GM19035 (cell line): Measurements from ENCODE around the gene SIGLEC14.
"Not testable (repeated sequence)": the region's sequence is repeated elsewhere in the genome, so short reads cannot be mapped to it uniquely, and the experiment has no call there.

Experiments
- ATAC-seq: cut with Tn5 transposase; IDR thresholded peaks from one replicate; pipeline ENCODE4 v1.9.1; 2021; ENCODE audit not compliant: unreplicated experiment

Gene SIGLEC14, protein sequence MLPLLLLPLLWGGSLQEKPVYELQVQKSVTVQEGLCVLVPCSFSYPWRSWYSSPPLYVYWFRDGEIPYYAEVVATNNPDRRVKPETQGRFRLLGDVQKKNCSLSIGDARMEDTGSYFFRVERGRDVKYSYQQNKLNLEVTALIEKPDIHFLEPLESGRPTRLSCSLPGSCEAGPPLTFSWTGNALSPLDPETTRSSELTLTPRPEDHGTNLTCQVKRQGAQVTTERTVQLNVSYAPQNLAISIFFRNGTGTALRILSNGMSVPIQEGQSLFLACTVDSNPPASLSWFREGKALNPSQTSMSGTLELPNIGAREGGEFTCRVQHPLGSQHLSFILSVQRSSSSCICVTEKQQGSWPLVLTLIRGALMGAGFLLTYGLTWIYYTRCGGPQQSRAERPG

DNA sequence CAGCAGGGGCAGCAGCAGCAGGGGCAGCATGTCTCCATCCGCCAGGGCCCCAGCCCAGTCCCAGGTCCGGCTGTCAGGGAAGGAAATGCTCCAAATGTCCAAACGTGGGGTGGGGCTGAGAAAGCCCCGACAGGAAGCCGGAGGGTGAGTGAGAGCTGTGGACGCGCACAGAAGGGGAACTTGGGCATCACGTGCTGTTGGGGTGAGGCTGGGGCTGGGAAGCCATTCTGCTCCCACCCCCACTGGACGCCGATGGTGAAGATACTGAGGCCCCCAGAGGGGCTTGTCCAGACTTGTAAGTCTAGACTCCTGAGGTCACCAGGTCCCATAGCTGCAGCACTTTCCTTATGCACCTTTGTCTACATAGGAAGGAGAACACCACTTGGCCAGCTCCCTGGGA lies at the start of gene SIGLEC14:
TSS of gene SIGLEC14 (minus strand) at position 96 of the 400 bp plus-strand sequence. CDS start at position 30, 66 bp downstream.
- not testable (repeated sequence) for ATAC-seq

GRCh38 chr19:51695702-51696315 lies 49.2 kb upstream of the SIGLEC14 start:
- ATAC-seq = no peak

- ATAC-seq = no peak
These were observed 48.5 kb upstream of the SIGLEC14 start for GRCh38 chr19:51695088-51695487.

DNA sequence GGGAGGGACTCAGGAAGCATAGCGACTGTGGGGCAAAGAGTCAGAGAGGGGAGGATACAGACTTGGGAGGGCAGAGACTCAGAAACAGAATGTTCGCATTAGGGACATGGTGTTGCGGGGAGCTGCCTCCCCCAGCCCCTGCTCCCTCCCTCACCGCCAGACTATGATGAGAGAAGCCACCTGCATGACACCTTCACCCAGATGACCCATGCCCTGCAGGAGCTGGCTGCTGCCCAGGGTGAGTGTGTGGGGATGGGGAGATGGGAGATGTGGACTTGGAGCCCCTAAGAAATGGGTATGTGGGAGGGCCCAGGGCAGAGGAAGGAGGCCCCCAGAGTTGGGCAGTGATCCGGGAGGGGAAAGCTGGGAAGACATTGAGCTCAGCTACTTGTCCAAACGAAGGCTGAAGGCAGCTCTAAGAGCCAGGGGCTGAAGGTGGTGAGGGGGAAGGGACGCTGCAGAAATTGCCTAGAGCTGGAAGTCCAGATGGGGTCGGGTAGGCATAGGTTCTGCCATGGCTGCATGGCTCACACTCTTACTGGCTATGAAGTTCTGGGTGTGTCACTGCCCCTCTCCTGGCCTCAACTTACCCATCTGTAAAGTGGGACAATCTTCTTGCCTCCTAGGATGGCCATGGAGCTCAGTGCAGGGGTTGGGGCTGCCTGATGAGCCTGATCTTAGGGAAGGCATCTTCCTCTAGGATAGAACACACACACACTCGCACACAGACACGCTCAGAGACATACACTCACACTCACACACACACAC lies 47.9 kb upstream of the SIGLEC14 start:
- ATAC-seq = no peak

- ATAC-seq = no peak
These were observed 47.2 kb upstream of the SIGLEC14 start for GRCh38 chr19:51693819-51694218.

DNA sequence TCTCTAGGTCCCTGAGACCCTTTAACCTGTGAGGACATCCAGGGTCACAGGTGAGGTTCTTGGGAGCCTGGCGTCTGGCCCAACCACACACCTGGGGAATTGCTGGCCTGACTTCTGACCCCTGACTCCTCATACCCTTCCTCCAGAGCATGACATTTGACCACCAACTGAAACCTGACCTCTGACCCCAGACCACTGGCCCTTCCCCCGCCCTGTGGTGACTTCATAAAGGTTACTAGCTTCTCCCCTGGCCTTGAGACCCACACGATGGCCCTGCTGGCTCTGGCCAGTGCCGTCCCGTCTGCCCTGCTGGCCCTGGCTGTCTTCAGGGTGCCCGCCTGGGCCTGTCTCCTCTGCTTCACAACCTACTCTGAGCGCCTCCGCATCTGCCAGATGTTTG lies 46.6 kb upstream of the SIGLEC14 start, which contains the start of gene SPACA6:
TSS of gene SPACA6 (plus strand) at position 71 of the 400 bp plus-strand sequence. CDS start at position 268, 197 bp downstream.
- no peak for ATAC-seq

DNA sequence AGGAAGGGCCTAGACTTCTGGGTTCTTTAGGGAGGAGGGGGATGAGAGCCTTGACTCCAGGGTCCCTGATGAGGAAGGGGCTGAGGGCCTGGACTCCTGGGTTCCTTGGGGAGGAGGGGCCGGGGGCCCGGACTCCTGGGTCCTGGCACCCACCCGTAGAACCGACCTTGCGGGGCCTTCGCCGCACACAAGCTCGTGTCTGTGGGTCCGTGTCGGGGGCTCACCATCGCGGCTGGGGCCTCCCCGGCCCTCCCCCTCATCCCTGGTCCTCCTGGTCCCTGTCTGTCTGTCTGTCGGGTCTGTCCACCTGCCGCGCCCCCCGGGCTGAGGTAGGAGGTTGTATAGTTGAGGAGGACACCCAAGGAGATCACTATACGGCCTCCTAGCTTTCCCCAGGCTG lies 45.8 kb upstream of the SIGLEC14 start:
- no peak for ATAC-seq

GRCh38 chr19:51691584-51692428 lies 45.2 kb upstream of the SIGLEC14 start:
- no peak for ATAC-seq

- ATAC-seq = no peak
These were observed 44.5 kb upstream of the SIGLEC14 start for GRCh38 chr19:51691074-51691583.

GRCh38 chr19:51690454-51691073 lies 43.9 kb upstream of the SIGLEC14 start:
- ATAC-seq = no peak

- no peak for ATAC-seq
These were observed 43.3 kb upstream of the SIGLEC14 start for GRCh38 chr19:51689751-51690453.

GRCh38 chr19:51688671-51689571 lies 42.3 kb upstream of the SIGLEC14 start:
- ATAC-seq = no peak

DNA sequence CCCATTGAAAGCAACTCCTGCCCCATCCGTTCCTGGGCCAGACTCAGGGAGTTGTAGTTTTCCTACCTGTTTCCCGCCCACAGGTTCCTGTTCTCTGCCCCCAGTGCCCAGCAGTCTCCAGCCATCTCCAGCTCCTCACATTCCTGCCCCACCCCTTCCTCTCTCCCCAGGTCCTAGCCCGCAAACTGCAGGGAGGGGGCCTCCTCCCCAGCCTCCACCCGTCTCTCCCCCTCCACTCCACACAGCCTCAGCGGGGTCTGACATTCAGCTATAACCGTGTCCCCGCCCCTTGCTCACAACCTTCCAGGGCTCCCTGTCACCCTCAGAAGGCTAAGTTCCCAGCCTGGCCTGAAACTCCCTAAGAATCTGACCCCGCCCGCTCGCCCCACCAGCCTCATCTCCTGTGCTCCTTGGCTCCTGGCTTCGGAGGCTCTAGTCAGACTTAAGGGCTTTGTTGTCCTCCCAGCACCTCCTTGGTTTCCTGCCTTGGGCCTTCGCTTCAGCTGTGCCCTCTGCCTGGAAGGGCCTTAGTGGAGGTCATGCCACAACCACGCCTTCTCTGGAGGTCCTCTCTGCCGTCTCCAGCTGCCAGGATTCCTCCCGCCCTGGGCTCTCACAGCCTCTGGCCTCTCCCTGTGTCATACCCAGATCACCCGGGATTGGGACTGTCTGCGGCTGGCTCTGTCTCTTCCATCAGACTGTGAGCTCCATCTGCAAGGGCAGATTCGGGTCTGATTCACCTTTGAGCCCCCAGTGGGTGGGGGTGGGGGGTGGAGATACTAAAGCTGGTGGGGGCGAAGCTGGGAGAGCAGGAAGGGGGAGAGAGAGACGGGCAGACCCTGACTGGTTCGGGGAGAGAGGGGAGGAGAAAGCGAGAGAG lies 41.4 kb upstream of the SIGLEC14 start:
- ATAC-seq = no peak

- ATAC-seq = no peak
These were observed 39.5 kb upstream of the SIGLEC14 start for GRCh38 chr19:51686171-51686570.

GRCh38 chr19:51681286-51681941 lies 34.8 kb upstream of the SIGLEC14 start:
- no peak for ATAC-seq

DNA sequence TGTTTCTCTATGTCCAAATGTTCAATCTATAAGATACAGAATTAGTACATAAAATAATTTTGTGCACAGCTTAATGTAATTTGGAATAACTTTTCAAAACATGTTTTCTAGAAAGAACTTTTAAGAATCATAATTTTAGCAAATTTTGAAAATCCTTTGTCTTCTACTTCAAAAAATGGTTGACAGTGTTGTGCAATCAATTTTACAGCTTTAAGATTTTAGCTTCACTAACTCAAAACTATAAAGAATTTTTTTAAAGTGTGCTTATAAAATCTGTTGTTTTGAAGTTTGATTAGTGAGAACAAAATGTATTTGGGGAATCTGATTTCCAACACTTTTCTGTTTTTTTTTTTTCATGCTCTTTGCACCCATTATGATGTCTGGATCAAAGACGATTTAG lies 33.8 kb upstream of the SIGLEC14 start:
- no peak for ATAC-seq

GRCh38 chr19:51676566-51677083 lies 30.0 kb upstream of the SIGLEC14 start:
- ATAC-seq = no peak
